ENCODE data around the gene OR6C2.
"Not testable (repeated sequence)": the region's sequence is repeated elsewhere in the genome, so short reads cannot be mapped to it uniquely, and the experiment has no call there.

OR6C2 gene

DNA sequence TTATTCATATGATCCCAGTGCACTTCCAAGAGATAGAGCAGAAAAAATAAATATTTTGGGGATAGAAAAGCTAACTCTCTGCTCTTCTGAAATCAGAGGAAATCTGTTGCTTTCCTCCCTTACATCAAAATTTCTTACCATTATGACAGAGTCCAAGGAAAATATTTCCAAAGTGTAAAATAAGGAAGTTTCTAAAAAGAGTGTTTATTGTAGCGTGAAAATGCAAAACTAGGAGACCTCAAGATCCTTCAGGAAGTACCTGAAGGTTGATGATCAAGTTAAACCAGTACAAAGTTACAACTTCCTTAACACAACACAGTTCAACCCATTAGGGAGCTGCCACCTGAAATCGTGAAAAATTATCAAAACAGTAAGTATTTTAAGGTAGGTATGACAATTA lies at the start of gene OR6C2:
Gene OR6C2 (plus strand): TSS at position 301 of the 400 bp plus-strand sequence. CDS start 8,138 bp downstream, outside the sequence.
- H3K4me3 ChIP-seq (ENCODE audit: low read depth, low read length), result no peak within 1 kb of the TSS
- TF ChIP-seq, protein P1, sequence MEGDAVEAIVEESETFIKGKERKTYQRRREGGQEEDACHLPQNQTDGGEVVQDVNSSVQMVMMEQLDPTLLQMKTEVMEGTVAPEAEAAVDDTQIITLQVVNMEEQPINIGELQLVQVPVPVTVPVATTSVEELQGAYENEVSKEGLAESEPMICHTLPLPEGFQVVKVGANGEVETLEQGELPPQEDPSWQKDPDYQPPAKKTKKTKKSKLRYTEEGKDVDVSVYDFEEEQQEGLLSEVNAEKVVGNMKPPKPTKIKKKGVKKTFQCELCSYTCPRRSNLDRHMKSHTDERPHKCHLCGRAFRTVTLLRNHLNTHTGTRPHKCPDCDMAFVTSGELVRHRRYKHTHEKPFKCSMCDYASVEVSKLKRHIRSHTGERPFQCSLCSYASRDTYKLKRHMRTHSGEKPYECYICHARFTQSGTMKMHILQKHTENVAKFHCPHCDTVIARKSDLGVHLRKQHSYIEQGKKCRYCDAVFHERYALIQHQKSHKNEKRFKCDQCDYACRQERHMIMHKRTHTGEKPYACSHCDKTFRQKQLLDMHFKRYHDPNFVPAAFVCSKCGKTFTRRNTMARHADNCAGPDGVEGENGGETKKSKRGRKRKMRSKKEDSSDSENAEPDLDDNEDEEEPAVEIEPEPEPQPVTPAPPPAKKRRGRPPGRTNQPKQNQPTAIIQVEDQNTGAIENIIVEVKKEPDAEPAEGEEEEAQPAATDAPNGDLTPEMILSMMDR (IDR thresholded peaks at IDR 0.05; ENCODE audit: borderline replicate concordance, insufficient read depth, low read depth, low read length), result no peak

DNA sequence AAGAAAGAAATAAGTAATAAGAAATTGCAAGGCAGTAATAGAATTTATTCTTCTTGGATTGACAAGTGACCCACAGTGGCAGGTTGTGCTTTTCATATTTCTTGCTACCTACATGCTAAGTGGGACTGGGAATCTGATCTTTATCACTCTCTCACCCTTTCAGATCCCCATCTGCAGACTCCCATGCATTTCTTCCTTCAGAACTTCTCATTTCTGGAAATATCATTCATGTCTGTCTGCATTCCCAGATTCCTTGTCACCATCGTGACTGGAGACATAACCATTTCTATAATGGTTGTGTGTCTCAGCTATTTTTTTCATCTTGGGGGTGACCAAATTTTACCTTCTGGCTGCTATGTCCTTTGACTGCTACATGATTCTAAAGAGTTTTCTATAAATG lies 47.5 kb upstream of the OR6C2 start:
- TF ChIP-seq, protein P1 (IDR thresholded peaks at IDR 0.05; ENCODE audit: borderline replicate concordance, insufficient read depth, low read depth, low read length), result no peak
- H3K4me3 ChIP-seq (ENCODE audit: low read depth, low read length), result no peak overlapping the region

DNA sequence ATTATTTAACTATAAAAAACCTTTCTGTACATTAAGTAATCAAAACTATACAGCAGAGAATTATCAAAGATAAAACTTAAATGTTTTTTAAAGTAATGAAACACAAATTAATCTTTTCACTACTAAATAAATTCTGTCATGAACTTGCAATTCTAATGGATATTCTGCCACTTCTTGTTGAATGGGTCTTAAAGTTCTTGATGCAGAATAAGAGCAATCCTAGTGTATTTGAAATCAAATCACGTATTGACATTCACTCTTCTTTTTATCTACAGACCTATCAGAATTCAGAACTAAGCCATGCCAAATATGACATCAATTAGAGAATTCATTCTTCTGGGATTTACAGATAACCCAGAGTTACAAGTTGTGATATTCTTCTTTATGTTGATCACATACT lies 43.6 kb upstream of the OR6C2 start, which contains the start of gene OR6C65:
Gene OR6C65 (plus strand): TSS at position 301 of the 400 bp plus-strand sequence. CDS start 0 bp downstream, at position 301.
- TF ChIP-seq, protein P1 (IDR thresholded peaks at IDR 0.05; ENCODE audit: borderline replicate concordance, insufficient read depth, low read depth, low read length), result no peak
- no peak within 1 kb of the TSS for H3K4me3 ChIP-seq (ENCODE audit: low read depth, low read length)

DNA sequence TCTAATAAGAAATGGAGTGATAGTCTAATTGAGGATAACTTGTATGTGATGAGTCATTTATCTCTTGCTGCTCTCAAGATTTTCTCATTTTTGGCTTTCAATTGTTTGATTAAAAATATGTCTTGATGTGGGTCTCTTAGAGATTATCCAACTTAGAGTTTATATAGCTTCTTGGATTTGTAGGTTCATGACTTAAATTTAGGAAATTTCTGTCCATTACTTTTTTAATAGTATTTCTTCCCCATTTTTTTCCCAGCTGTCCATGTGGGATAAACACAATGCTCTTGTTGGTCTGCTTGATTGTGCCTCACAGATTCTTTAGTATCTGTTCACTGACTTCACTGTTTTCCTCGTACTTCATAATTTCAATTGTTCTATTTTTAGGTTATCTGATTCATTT lies 36.0 kb upstream of the OR6C2 start:
- H3K4me3 ChIP-seq (ENCODE audit: low read depth, low read length), result no peak overlapping the region
- TF ChIP-seq, protein P1 (IDR thresholded peaks at IDR 0.05; ENCODE audit: borderline replicate concordance, insufficient read depth, low read depth, low read length), result no peak

DNA sequence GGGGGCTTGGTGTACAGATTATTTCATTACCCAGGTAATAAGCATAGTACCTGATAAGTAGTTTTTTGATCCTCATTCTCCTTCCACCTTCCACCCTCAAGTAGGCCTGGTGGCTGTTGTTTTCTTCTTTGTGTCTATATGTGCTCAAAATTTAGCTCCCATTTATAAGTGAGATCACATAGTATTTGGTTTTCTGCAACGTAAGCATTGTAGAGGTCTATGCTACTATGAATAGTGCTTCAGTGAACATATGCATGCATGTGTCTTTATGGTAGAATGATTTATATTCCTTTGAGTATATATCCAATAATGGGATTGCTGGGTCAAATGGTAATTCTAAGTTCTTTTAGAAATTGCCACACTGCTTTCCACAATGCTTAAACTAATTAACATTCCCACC lies 34.7 kb upstream of the OR6C2 start:
- H3K4me3 ChIP-seq (ENCODE audit: low read depth, low read length), result not testable (repeated sequence)

DNA sequence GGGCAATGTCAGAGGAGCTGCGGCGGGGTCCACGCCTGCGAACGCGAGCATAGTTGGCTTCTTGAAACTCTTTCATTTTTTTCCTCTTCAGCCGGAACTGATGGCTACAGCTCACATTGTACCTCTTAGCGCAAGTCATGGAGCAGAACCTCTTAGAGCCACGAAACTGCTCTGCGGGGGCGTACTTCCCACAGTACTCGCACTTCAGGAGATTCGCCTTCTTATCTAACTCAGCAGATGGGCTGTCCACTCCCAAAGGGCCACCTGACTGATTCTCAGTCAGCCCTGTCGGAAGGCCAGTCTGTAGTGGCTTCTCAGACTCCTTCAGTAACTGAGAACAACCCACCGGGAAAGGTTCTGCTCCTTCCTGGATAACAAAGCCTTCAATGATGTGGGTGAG lies 31.7 kb upstream of the OR6C2 start:
- H3K4me3 ChIP-seq (ENCODE audit: low read depth, low read length), result not testable (repeated sequence)

DNA sequence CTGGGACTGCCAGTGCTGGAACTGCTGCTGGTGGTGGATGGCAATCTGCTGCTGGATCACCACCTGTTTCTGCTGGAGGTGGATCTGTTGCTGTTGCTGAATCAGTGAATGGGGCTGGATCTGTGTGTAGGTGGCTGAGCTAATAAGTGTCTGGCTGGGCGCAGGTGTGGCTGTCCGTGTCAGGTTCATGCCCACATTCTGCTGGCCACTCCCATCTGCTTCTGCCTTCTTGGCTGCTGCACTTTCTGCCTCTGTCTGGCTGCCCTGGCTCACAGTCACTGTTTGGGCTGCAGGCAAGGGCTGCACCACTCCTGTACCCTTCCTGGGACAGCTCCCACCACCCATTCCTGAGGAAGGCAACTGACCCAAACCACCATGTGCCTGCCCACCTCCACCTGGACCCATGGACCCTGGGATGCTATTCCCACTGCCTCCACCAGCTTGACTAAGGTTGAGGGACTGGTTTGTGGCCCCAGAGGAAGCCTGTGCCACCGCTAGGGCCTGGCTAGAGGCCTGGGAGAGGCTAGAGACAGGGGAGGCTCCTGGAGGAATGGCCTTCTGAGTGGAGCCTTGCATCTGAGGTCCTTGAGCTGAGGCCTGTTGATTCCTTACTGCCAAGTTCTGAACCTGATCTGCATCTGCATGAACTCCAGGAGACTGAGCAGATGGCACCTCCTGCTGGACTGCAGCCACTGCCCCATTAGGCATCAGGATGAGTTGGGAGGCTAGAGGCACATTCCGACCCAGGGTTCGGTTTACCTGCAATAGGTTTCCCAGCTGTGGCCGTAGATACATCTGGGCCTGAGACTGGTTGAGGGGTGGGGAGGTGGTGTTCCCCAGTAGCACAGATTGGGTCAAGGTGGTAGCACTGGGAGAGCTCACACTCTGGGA lies 30.1 kb upstream of the OR6C2 start:
- H3K4me3 ChIP-seq (ENCODE audit: low read depth, low read length), result not testable (repeated sequence)

DNA sequence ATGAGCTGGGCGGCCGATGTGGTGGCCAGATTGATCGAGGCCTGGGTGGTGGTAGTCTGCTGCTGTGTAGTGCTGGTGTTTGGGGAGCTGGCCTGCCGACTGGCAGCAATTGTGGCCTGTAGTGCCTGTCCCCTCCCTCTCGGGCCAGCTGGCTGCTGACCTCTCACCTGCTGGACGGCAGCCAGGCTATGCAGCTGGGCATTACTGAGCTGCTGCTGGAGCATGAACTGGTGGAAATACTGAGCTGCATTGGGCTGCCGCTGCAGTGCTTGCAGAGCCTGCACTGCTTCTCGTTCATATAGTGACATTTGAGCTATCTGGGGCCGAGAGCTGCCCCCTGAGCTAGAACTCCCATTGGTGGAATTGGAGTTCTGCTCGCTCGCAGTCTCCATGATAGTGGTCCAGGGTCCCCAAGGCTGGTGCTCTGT lies 29.5 kb upstream of the OR6C2 start:
- not testable (repeated sequence) for H3K4me3 ChIP-seq (ENCODE audit: low read depth, low read length)

DNA sequence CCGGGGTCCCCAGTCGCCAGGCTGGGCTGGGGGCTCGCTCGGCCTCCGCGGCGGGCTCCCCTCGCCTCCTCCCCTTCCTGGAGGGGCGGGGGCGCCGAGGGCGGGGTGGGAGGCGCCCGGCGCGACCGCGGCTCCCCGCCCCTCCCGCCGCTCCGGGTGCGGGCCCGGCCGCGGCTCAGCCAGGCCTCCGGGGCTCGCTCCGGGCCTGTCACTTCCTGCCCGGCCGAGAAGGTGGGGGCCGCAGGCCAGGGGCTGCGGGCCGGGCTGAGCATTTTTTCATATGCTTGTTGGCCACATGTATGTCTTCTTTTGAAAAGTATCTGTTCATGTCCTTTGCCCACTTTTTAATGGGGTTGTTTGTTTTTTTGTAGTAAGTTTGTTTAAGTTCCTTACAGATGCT lies 29.0 kb upstream of the OR6C2 start:
- not testable (repeated sequence) for H3K4me3 ChIP-seq (ENCODE audit: low read depth, low read length)

DNA sequence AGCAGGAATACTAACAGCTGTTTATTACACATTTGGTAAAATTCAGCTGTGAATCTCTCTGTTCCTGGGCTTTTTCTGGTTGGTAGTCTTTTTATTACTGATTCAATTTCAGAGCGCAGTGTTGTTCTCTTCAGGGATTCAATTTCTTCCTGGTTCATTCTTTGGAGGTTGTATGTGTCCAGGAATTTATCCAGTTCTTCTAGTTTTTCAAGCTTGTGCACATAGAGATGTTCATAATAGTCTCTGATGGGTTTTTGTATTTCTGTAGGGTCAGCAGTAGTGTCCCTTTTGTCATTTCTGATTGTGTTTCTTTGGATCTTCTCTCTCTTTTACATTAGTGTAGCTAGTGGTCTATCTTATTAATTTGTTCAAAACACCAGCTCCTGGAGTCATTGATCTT lies 26.9 kb upstream of the OR6C2 start:
- TF ChIP-seq, protein P1 (IDR thresholded peaks at IDR 0.05; ENCODE audit: borderline replicate concordance, insufficient read depth, low read depth, low read length), result no peak

More for the DNA sequence above, 26.9 kb upstream of the OR6C2 start:
- no peak overlapping the region for H3K4me3 ChIP-seq (ENCODE audit: low read depth, low read length)

All from GM12875 (cell line).